A673 (cell line): ENCODE measurements around the gene MRPL22. TPM values are rescaled to one million over a fixed set of nuclear protein-coding genes. Genes with fewer than 3 reads are reported as not detected.
"Not testable (repeated sequence)": the region's sequence is repeated elsewhere in the genome, so short reads cannot be mapped to it uniquely, and the experiment has no call there.

Experiments used
- BruUV-seq: library from RNA; stranded (reverse); fragments of 400-500 nt; replicated peaks from 2 replicates; lab custom pipeline; 2021; lab: Mats Ljungman, UMichigan
- CTCF ChIA-PET: fragments of 300-600 bp; sonication (Branson Sonifier 250); formaldehyde crosslinking; loops from one replicate; lab custom pipeline; 2022; ENCODE audit warnings: antibody characterized with exemption; lab: Charles Lee
- POLR2A ChIA-PET: fragments of 300-600 bp; sonication (Branson Sonifier 250); formaldehyde crosslinking; loops from one replicate; lab custom pipeline; 2022; ENCODE audit warnings: antibody characterized with exemption; ENCODE audit not compliant: low non-redundant PET; lab: Charles Lee
- DNase-seq: peaks from one replicate; pipeline ENCODE4 v3.0.0-alpha.2; 2015; ENCODE audit warnings: low spot score
- H3K27ac ChIP-seq: fragments of 200-600 bp; sonication (generic); 2 replicates; pipeline ENCODE4 v1.5.1; 2016; ENCODE audit warnings: mixed run types, low read depth, mild to moderate bottlenecking, mixed read lengths, antibody characterized with exemption, low read length; ENCODE audit not compliant: poor library complexity, severe bottlenecking
- H3K27me3 ChIP-seq: fragments of 200-600 bp; sonication (generic); replicated peaks from 2 replicates; pipeline ENCODE4 v1.6.1; 2017; ENCODE audit warnings: mixed run types, low read depth, mild to moderate bottlenecking, mixed read lengths, antibody characterized with exemption, low read length; ENCODE audit not compliant: insufficient read depth, poor library complexity
- H3K36me3 ChIP-seq: fragments of 200-600 bp; sonication (generic); 2 replicates; pipeline ENCODE4 v1.6.1; 2016; ENCODE audit warnings: mixed run types, mild to moderate bottlenecking, mixed read lengths, antibody characterized with exemption, low read length; ENCODE audit not compliant: insufficient read depth, poor library complexity, severe bottlenecking
- H3K4me1 ChIP-seq: fragments of 200-600 bp; sonication (generic); 2 replicates; pipeline ENCODE4 v1.6.1; 2017; ENCODE audit warnings: mixed run types, mild to moderate bottlenecking, mixed read lengths, antibody characterized with exemption, low read length; ENCODE audit not compliant: insufficient read depth, poor library complexity, severe bottlenecking
- H3K4me3 ChIP-seq: fragments of 200-600 bp; sonication (generic); 2 replicates; pipeline ENCODE4 v1.5.1; 2016; ENCODE audit warnings: low read depth, mixed run types, mild to moderate bottlenecking, mixed read lengths, low read length; ENCODE audit not compliant: poor library complexity, severe bottlenecking
- H3K9me3 ChIP-seq: fragments of 200-600 bp; sonication (generic); 2 replicates; pipeline ENCODE4 v1.6.1; 2016; ENCODE audit warnings: mixed run types, low read depth, mild to moderate bottlenecking, mixed read lengths, antibody characterized with exemption, low read length; ENCODE audit not compliant: poor library complexity, severe bottlenecking
- EZH2 ChIP-seq: fragments of 200-600 bp; sonication (generic); IDR thresholded peaks from 2 replicates; pipeline ENCODE4 v1.6.1; 2017; ENCODE audit warnings: borderline replicate concordance, low read depth, mild to moderate bottlenecking, mixed read lengths, antibody characterized with exemption, low read length; ENCODE audit not compliant: poor library complexity, severe bottlenecking
- intact Hi-C: fragments of 100-400 bp; cut with micrococcal nuclease; formaldehyde crosslinking; loops from one replicate; pipeline ENCODE4 v1.10.0; 2022; ENCODE audit not compliant: unreplicated experiment
- total RNA-seq: library from RNA; stranded (reverse); gene quantifications from 2 replicates; pipeline ENCODE4 v1.2.3, GENCODE V29; 2021
- TF ChIP-seq, protein P1 (sequence below): fragments of 300-800, 200-600 bp; sonication (generic); conservative IDR thresholded peaks from 2 replicates; pipeline ENCODE4 v1.5.1; 2017; ENCODE audit warnings: low read depth, mild to moderate bottlenecking, antibody characterized with exemption, low read length, moderate library complexity, mixed read lengths

The MRPL22 gene
- total RNA-seq, 1 experiment from 2014 or later: 143 TPM

- intact Hi-C loops: loop anchor here (5.0 kb wide), 1 partner anchor 62 kb away; the partner anchor contains the start of gene MRPL22
- CTCF ChIA-PET: interaction anchor here (0.6 to 1.5 kb wide), 4 partner anchors 9 to 36 kb away, joined by 3 to 6 read pairs (median 4); no protein-coding TSS in a partner anchor
- H3K27ac ChIP-seq: no peak overlapping the region
- DNase-seq: peak; percentile 48
- H3K9me3 ChIP-seq: no peaks in the 10 kb centered on the region
- BruUV-seq: no TSS peak
- no peaks in the 10 kb centered on the region for H3K4me1 ChIP-seq
- no peak overlapping the region for H3K4me3 ChIP-seq
- POLR2A ChIA-PET: no interaction called here
- TF ChIP-seq EZH2: no peak
- TF ChIP-seq, protein P1, sequence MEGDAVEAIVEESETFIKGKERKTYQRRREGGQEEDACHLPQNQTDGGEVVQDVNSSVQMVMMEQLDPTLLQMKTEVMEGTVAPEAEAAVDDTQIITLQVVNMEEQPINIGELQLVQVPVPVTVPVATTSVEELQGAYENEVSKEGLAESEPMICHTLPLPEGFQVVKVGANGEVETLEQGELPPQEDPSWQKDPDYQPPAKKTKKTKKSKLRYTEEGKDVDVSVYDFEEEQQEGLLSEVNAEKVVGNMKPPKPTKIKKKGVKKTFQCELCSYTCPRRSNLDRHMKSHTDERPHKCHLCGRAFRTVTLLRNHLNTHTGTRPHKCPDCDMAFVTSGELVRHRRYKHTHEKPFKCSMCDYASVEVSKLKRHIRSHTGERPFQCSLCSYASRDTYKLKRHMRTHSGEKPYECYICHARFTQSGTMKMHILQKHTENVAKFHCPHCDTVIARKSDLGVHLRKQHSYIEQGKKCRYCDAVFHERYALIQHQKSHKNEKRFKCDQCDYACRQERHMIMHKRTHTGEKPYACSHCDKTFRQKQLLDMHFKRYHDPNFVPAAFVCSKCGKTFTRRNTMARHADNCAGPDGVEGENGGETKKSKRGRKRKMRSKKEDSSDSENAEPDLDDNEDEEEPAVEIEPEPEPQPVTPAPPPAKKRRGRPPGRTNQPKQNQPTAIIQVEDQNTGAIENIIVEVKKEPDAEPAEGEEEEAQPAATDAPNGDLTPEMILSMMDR: peak; percentile 62
- no peaks in the 10 kb centered on the region for H3K36me3 ChIP-seq
- no peaks in the 10 kb centered on the region for H3K27me3 ChIP-seq
Measured at GRCh38 chr5:155004138-155004744, 63.4 kb downstream of the MRPL22 start.

GRCh38 chr5:155006265-155006664 is 65.4 kb downstream of the MRPL22 start:
- DNase-seq, H3K4me1 ChIP-seq, H3K36me3 ChIP-seq, H3K27me3 ChIP-seq, POLR2A ChIA-PET, CTCF ChIA-PET, H3K4me3 ChIP-seq, H3K27ac ChIP-seq, H3K9me3 ChIP-seq, intact Hi-C loops, BruUV-seq: not testable (repeated sequence)

GRCh38 chr5:155008669-155009068 is 67.8 kb downstream of the MRPL22 start:
- no peak for DNase-seq
- intact Hi-C loops: no loop called here
- no peaks in the 10 kb centered on the region for H3K9me3 ChIP-seq
- CTCF ChIA-PET: no interaction called here
- no TSS peak for BruUV-seq
- H3K27ac ChIP-seq: no peak overlapping the region
- H3K4me3 ChIP-seq: no peak overlapping the region
- no peaks in the 10 kb centered on the region for H3K36me3 ChIP-seq
- POLR2A ChIA-PET: no interaction called here
- H3K4me1 ChIP-seq: no peaks in the 10 kb centered on the region
- H3K27me3 ChIP-seq: no peaks in the 10 kb centered on the region
- TF ChIP-seq EZH2: no peak
- TF ChIP-seq, protein P1: no peak

DNA sequence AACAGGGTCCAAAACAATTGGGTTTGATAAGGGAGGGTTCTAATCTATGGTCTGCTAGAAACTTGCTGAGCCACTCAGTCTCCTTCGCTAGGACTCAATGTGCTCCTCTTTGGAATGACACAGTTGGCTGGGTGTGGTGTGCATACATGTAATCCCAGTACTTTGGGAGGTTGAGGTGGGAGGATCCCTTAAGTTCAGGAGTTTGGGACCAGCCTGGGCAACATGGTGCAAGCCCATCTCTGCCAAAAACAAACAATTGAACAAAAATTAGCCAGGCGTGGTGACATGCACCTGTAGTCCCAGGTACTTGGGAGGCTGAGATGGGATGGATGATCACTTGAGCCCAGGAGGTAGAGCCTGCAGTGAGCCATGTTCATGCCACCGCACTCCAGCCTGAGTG is 70.0 kb downstream of the MRPL22 start:
- POLR2A ChIA-PET: no interaction called here
- CTCF ChIA-PET: no interaction called here
- no peak overlapping the region for H3K27ac ChIP-seq
- no peaks in the 10 kb centered on the region for H3K9me3 ChIP-seq
- H3K4me3 ChIP-seq: no peak overlapping the region
- no peaks in the 10 kb centered on the region for H3K27me3 ChIP-seq
- BruUV-seq: no TSS peak
- intact Hi-C loops: no loop called here
- TF ChIP-seq, protein P1: no peak
- H3K4me1 ChIP-seq: no peaks in the 10 kb centered on the region
- no peak for DNase-seq
- no peaks in the 10 kb centered on the region for H3K36me3 ChIP-seq
